IMR-90 (cell line): ENCODE measurements around the gene MYLK4. TPM values are rescaled to one million over a fixed set of nuclear protein-coding genes. Genes with fewer than 3 reads are reported as not detected.
A peak's percentile ranks its signal among the peaks of the same experiment; 100 is the strongest.

Source experiments
- ATAC-seq: fragments of 200-7000 bp; cut with Tn5 transposase; 2 replicates; pipeline ENCODE4 v1.9.1; 2020; ENCODE audit warnings: low read depth, mild to moderate bottlenecking, moderate library complexity
- BruUV-seq: library from RNA; stranded (reverse); fragments of 400-500 nt; replicated peaks from 2 replicates; lab custom pipeline; 2021; lab: Mats Ljungman, UMichigan
- CTCF ChIA-PET: fragments of 300-600 bp; formaldehyde crosslinking; extraction: SDS; loops from one replicate; lab custom pipeline; 2021; ENCODE audit warnings: antibody characterized with exemption; lab: Yijun Ruan, JAX
- POLR2A ChIA-PET: fragments of 300-600 bp; sonication (Branson Sonifier 250); formaldehyde crosslinking; loops from one replicate; lab custom pipeline; 2022; ENCODE audit warnings: antibody characterized with exemption; ENCODE audit not compliant: unreplicated experiment; lab: Charles Lee
- DNase-seq: peaks from one replicate; pipeline ENCODE4 v3.0.0; 2013
- H2AFZ ChIP-seq: replicated peaks from 2 replicates; pipeline ENCODE3; 2013; ENCODE audit warnings: low read length, mild to moderate bottlenecking; ENCODE audit not compliant: poor library complexity
- H2AK5ac ChIP-seq: 2 replicates; pipeline ENCODE4 v1.6.1; 2013; ENCODE audit warnings: low read depth, low read length, inconsistent platforms
- H2AK9ac ChIP-seq: replicated peaks from 2 replicates; pipeline ENCODE3; 2013; ENCODE audit warnings: mild to moderate bottlenecking, low read depth, low read length, moderate library complexity; ENCODE audit not compliant: poor library complexity
- H2BK120ac ChIP-seq: 2 replicates; pipeline ENCODE4 v1.6.1; 2013; ENCODE audit warnings: low read depth, low read length, inconsistent platforms
- H2BK15ac ChIP-seq: 3 replicates; pipeline ENCODE4 v1.6.1; 2013; ENCODE audit warnings: low read depth, low read length, inconsistent platforms
- H2BK20ac ChIP-seq: 2 replicates; pipeline ENCODE4 v1.6.1; 2013; ENCODE audit warnings: low read depth, mild to moderate bottlenecking, inconsistent platforms, low read length, moderate library complexity
- H2BK5ac ChIP-seq: 2 replicates; pipeline ENCODE4 v1.6.1; 2013; ENCODE audit warnings: mild to moderate bottlenecking, low read depth, low read length, inconsistent platforms; ENCODE audit not compliant: poor library complexity, severe bottlenecking
- H3K14ac ChIP-seq: replicated peaks from 2 replicates; pipeline ENCODE4 v1.6.1; 2013; ENCODE audit warnings: low read depth, low read length, inconsistent platforms
- H3K18ac ChIP-seq: 2 replicates; pipeline ENCODE4 v1.6.1; 2013; ENCODE audit warnings: low read depth, low read length, control low read depth
- H3K23ac ChIP-seq: 2 replicates; pipeline ENCODE4 v1.6.1; 2013; ENCODE audit warnings: low read depth, low read length, inconsistent platforms
- H3K27ac ChIP-seq: 2 replicates; pipeline ENCODE4 v1.5.1; 2013; ENCODE audit warnings: mild to moderate bottlenecking, control low read depth, low read length; ENCODE audit not compliant: insufficient read depth
- H3K27me3 ChIP-seq: 2 replicates; pipeline ENCODE4 v1.6.1; 2013; ENCODE audit warnings: low read length; ENCODE audit not compliant: control insufficient read depth, insufficient read depth
- H3K36me3 ChIP-seq: 2 replicates; pipeline ENCODE4 v1.6.1; 2013; ENCODE audit warnings: low read length, mixed read lengths; ENCODE audit not compliant: control insufficient read depth, insufficient read depth
- H3K4ac ChIP-seq: 2 replicates; pipeline ENCODE4 v1.6.1; 2013; ENCODE audit warnings: low read depth, low read length, inconsistent platforms
- H3K4me1 ChIP-seq: 2 replicates; pipeline ENCODE4 v1.6.1; 2013; ENCODE audit warnings: low read length, mixed read lengths; ENCODE audit not compliant: control insufficient read depth, insufficient read depth
- H3K4me2 ChIP-seq: 2 replicates; pipeline ENCODE4 v1.6.1; 2013; ENCODE audit warnings: low read depth, mild to moderate bottlenecking, control low read depth, low read length, moderate library complexity
- H3K4me3 ChIP-seq: 2 replicates; pipeline ENCODE4 v1.5.1; 2013; ENCODE audit warnings: low read depth, mild to moderate bottlenecking, control low read depth, low read length, moderate library complexity; ENCODE audit not compliant: insufficient read depth
- H3K56ac ChIP-seq: 2 replicates; pipeline ENCODE4 v1.6.1; 2013; ENCODE audit warnings: low read length, inconsistent platforms; ENCODE audit not compliant: insufficient read depth; ENCODE audit errors: extremely low read depth
- H3K79me1 ChIP-seq, 2 experiments: 2 replicates each; pipeline ENCODE4 v1.6.1; 2013; ENCODE audit warnings: low read length in 2 of 2, inconsistent platforms in 1 of 2, low read depth in 1 of 2
- H3K9ac ChIP-seq: 2 replicates; pipeline ENCODE4 v1.6.1; 2013; ENCODE audit warnings: low read depth, low read length, control low read depth
- H3K9me1 ChIP-seq: 2 replicates; pipeline ENCODE4 v1.6.1; 2013; ENCODE audit warnings: low read length, inconsistent platforms; ENCODE audit not compliant: insufficient read depth
- H3K9me3 ChIP-seq: 2 replicates; pipeline ENCODE4 v1.6.1; 2013; ENCODE audit warnings: low read length; ENCODE audit not compliant: control insufficient read depth, insufficient read depth
- H4K20me1 ChIP-seq: 2 replicates; pipeline ENCODE4 v1.6.1; 2013; ENCODE audit warnings: low read length, inconsistent platforms; ENCODE audit not compliant: insufficient read depth
- H4K5ac ChIP-seq: 2 replicates; pipeline ENCODE4 v1.6.1; 2013; ENCODE audit warnings: mild to moderate bottlenecking, low read depth, low read length, control low read depth
- H4K8ac ChIP-seq, 2 experiments: 2 replicates each; pipeline ENCODE4 v1.6.1; 2013; ENCODE audit warnings: low read depth in 2 of 2, low read length in 2 of 2, control low read depth in 1 of 2, inconsistent platforms in 1 of 2
- H4K91ac ChIP-seq: 2 replicates; pipeline ENCODE4 v1.6.1; 2013; ENCODE audit warnings: low read depth, low read length, inconsistent platforms; ENCODE audit not compliant: insufficient read depth
- NFE2L2 ChIP-seq: fragments of 150-350 bp; IDR thresholded peaks from 2 replicates; pipeline ENCODE4 v1.6.1; 2016; ENCODE audit warnings: low read depth, mild to moderate bottlenecking, low read length
- RAD21 ChIP-seq: IDR thresholded peaks from 2 replicates; pipeline ENCODE4 v1.6.1; 2012; ENCODE audit warnings: low read length, improper control_type of control experiment
- RCOR1 ChIP-seq: IDR thresholded peaks from 2 replicates; pipeline ENCODE4 v1.6.1; 2012; ENCODE audit warnings: mild to moderate bottlenecking, low read length, improper control_type of control experiment; ENCODE audit not compliant: insufficient replicate concordance
- WGBS, 2 experiments: methylation state at CpG; one replicate each; pipeline versions ENCODE4 v1.1.5 to v1.1.7; 2013; ENCODE audit warnings: missing lambda C conversion rate in 2 of 2; ENCODE audit not compliant: insufficient read length in 1 of 2; ENCODE audit errors: extremely low coverage in 2 of 2; 5-methylcytosine and 5-hydroxymethylcytosine counted together
- dilution Hi-C: fragments of 300-500 bp; cut with HindIII; formaldehyde crosslinking; loops from one replicate; pipeline ENCODE4 v1.14.3; 2018; ENCODE audit warnings: low sequenced_read_pairs; ENCODE audit not compliant: unreplicated experiment
- in situ Hi-C: fragments of 300-500 bp; cut with MboI; formaldehyde crosslinking; loops from 3 replicates; pipeline ENCODE4 v1.14.3; 2019; ENCODE audit warnings: low sequenced_read_pairs, inconsistent platforms, mixed read lengths
- intact Hi-C: fragments of 100-400 bp; cut with micrococcal nuclease; formaldehyde crosslinking; loops from 2 replicates; pipeline ENCODE4 v1.10.0; 2022
- polyA plus RNA-seq, 3 experiments: library from polyadenylated mRNA; depleted of rRNA; stranded (reverse); fragments of >200 nt; gene quantifications; 2 replicates each; pipeline ENCODE4 v1.2.3, GENCODE V29; 2012; ENCODE audit warnings: low replicate concordance in 1 of 3
- total RNA-seq: library from RNA; depleted of rRNA; stranded (reverse); fragments of >200 nt; gene quantifications from 2 replicates; pipeline ENCODE4 v1.2.3, GENCODE V29; 2012
- TF ChIP-seq, protein P1 (sequence below): fragments of 150-350 bp; IDR thresholded peaks from 2 replicates; pipeline ENCODE4 v1.6.1; 2016; ENCODE audit warnings: low read depth, mild to moderate bottlenecking, low read length, moderate library complexity, borderline replicate concordance

MYLK4 gene
- total and polyA plus RNA-seq, 2 of the 4 experiments (the other 2 are of a cell fraction) = under 0.01 to 0.07 TPM

GRCh38 chr6:2784061-2784460, 33.3 kb upstream of the MYLK4 start:
- ATAC-seq (peak; percentile 18; the same call in 1 of the 2 replicates), DNase-seq (no peak)
- Histone ChIP-seq H2AFZ (no peak overlapping the region), H2AK9ac (no peak overlapping the region), H3K56ac (no peak overlapping the region), H3K23ac (no peak overlapping the region), H3K4me1 (peaks cover 13% of the 10 kb centered on the region), H3K4me2 (no peak overlapping the region), H2BK15ac (no peak overlapping the region), H2BK20ac (no peak overlapping the region), H3K27ac (peak overlapping the region; percentile 36; the same call in 1 of the 2 replicates), H3K27me3 (no peaks in the 10 kb centered on the region), H3K18ac (no peak overlapping the region), H4K5ac (no peak overlapping the region), H3K36me3 (peaks cover 41% of the 10 kb centered on the region), H4K20me1 (peaks cover 17% of the 10 kb centered on the region), H3K14ac (no peak overlapping the region), H4K91ac (no peak overlapping the region), H3K9me3 (no peaks in the 10 kb centered on the region), H3K4me3 (no peak overlapping the region), H3K9me1 (peaks cover 25% of the 10 kb centered on the region), H3K9ac (no peak overlapping the region), H3K4ac (no peak overlapping the region), H4K8ac (no peak overlapping the region), H3K79me1 (peaks cover 61 to 82% of the 10 kb centered on the region in 2 experiments), H2AK5ac (peak overlapping the region; percentile 45; the same call in 1 of the 2 replicates), H2BK5ac (peak overlapping the region; percentile 10), H2BK120ac (no peak overlapping the region)
- CTCF ChIA-PET = no interaction called here
- dilution Hi-C loops (no loop called here), intact Hi-C loops (no loop called here), in situ Hi-C loops (no loop called here)
- TF ChIP-seq NFE2L2 (no peak), RCOR1 (no peak), RAD21 (no peak)
- TF ChIP-seq, protein P1, sequence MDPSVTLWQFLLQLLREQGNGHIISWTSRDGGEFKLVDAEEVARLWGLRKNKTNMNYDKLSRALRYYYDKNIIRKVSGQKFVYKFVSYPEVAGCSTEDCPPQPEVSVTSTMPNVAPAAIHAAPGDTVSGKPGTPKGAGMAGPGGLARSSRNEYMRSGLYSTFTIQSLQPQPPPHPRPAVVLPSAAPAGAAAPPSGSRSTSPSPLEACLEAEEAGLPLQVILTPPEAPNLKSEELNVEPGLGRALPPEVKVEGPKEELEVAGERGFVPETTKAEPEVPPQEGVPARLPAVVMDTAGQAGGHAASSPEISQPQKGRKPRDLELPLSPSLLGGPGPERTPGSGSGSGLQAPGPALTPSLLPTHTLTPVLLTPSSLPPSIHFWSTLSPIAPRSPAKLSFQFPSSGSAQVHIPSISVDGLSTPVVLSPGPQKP = no peak
- BruUV-seq = no TSS peak
- POLR2A ChIA-PET = interaction anchor here (0.7 kb wide), 1 partner anchor 116 kb away, joined by 4 read pairs; no protein-coding TSS in a partner anchor
- no CpG with 5 or more reads among the region's 5 CpGs for WGBS, 2 experiments
